ENCODE results near the gene SLC4A2. TPM values are rescaled to one million over a fixed set of nuclear protein-coding genes. Genes with fewer than 3 reads are reported as not detected.
A peak's percentile ranks its signal among the peaks of the same experiment; 100 is the strongest.
"Not testable (repeated sequence)": the region's sequence is repeated elsewhere in the genome, so short reads cannot be mapped to it uniquely, and the experiment has no call there.

SLC4A2 gene
- total RNA-seq, 1 donor = 61.5 TPM

- peaks cover 3% of the 10 kb centered on the region for H3K79me2 ChIP-seq (ENCODE audit: insufficient read depth, low read length)
These were observed 34.8 kb upstream of the SLC4A2 start, which contains the start of gene ATG9B for GRCh38 chr7:151024435-151025056. TSS of gene ATG9B (minus strand) at chr7:151024494. CDS start at chr7:151024423, 71 bp downstream.

GRCh38 chr7:151025924-151026671 lies 33.3 kb upstream of the SLC4A2 start:
- no peak overlapping the region for H3K27ac ChIP-seq (ENCODE audit: low read depth, low read length)
- peaks cover 22% of the 10 kb centered on the region for H3K27me3 ChIP-seq (ENCODE audit: insufficient read depth, low read length)
- DNase-seq (ENCODE audit: insufficient read length, low spot score, missing footprints) = no peak
- H2AFZ ChIP-seq (ENCODE audit: low read length) = no peak overlapping the region
- peaks cover 10% of the 10 kb centered on the region for H3K79me2 ChIP-seq (ENCODE audit: insufficient read depth, low read length)
- no peak overlapping the region for H3K4me3 ChIP-seq (ENCODE audit: insufficient read depth, low read length)
- H3K9me3 ChIP-seq (ENCODE audit: low read depth, low read length) = no peaks in the 10 kb centered on the region
- no peak overlapping the region for H3K4me2 ChIP-seq (ENCODE audit: insufficient read depth, low read length)
- H4K20me1 ChIP-seq (ENCODE audit: insufficient read depth, low read length) = no peaks in the 10 kb centered on the region
- peaks cover 8% of the 10 kb centered on the region for H3K4me1 ChIP-seq (ENCODE audit: insufficient read depth, low read length)
- TF ChIP-seq CTCF (IDR thresholded peaks at IDR 0.05; ENCODE audit: extremely low read depth, low read depth, low read length) = no peak
- H3K36me3 ChIP-seq (ENCODE audit: insufficient read depth, low read length) = no peaks in the 10 kb centered on the region

More at GRCh38 chr7:151024435-151025056, 34.8 kb upstream of the SLC4A2 start, which contains the start of gene ATG9B:
- no peak within 1 kb of the TSS for H3K4me3 ChIP-seq (ENCODE audit: insufficient read depth, low read length)
- no peak for DNase-seq (ENCODE audit: insufficient read length, low spot score, missing footprints)
- H3K4me2 ChIP-seq (ENCODE audit: insufficient read depth, low read length) = no peak within 1 kb of the TSS
- TF ChIP-seq CTCF (IDR thresholded peaks at IDR 0.05; ENCODE audit: extremely low read depth, low read depth, low read length) = no peak
- H3K36me3 ChIP-seq (ENCODE audit: insufficient read depth, low read length) = no peaks in the 10 kb centered on the region
- H3K4me1 ChIP-seq (ENCODE audit: insufficient read depth, low read length) = peaks cover 8% of the 10 kb centered on the region
- H4K20me1 ChIP-seq (ENCODE audit: insufficient read depth, low read length) = no peaks in the 10 kb centered on the region
- no peak within 1 kb of the TSS for H2AFZ ChIP-seq (ENCODE audit: low read length)
- no peaks in the 10 kb centered on the region for H3K9me3 ChIP-seq (ENCODE audit: low read depth, low read length)
- H3K27ac ChIP-seq (ENCODE audit: low read depth, low read length) = no peak within 1 kb of the TSS
- H3K27me3 ChIP-seq (ENCODE audit: insufficient read depth, low read length) = peaks cover 36% of the 10 kb centered on the region

GRCh38 chr7:151026771-151027727 lies 32.3 kb upstream of the SLC4A2 start:
- peaks cover 12% of the 10 kb centered on the region for H3K79me2 ChIP-seq (ENCODE audit: insufficient read depth, low read length)
- H3K4me3 ChIP-seq (ENCODE audit: insufficient read depth, low read length) = peak overlapping the region; percentile 90
- not testable (repeated sequence) for DNase-seq (ENCODE audit: insufficient read length, low spot score, missing footprints); H3K9me3 ChIP-seq (ENCODE audit: low read depth, low read length); H3K27ac ChIP-seq (ENCODE audit: low read depth, low read length); H3K36me3 ChIP-seq (ENCODE audit: insufficient read depth, low read length); H4K20me1 ChIP-seq (ENCODE audit: insufficient read depth, low read length); H3K4me1 ChIP-seq (ENCODE audit: insufficient read depth, low read length)
- H3K27me3 ChIP-seq (ENCODE audit: insufficient read depth, low read length) = peaks cover 19% of the 10 kb centered on the region
- H2AFZ ChIP-seq (ENCODE audit: low read length) = peak overlapping the region; percentile 92
- peak overlapping the region; percentile 95 for H3K4me2 ChIP-seq (ENCODE audit: insufficient read depth, low read length)

- H3K27me3 ChIP-seq (ENCODE audit: insufficient read depth, low read length) = peaks cover 17% of the 10 kb centered on the region
- not testable (repeated sequence) for H3K36me3 ChIP-seq (ENCODE audit: insufficient read depth, low read length); H3K4me1 ChIP-seq (ENCODE audit: insufficient read depth, low read length); H4K20me1 ChIP-seq (ENCODE audit: insufficient read depth, low read length); H3K9me3 ChIP-seq (ENCODE audit: low read depth, low read length); DNase-seq (ENCODE audit: insufficient read length, low spot score, missing footprints)
- H3K4me3 ChIP-seq (ENCODE audit: insufficient read depth, low read length) = peak overlapping the region; percentile 90
- peak overlapping the region; percentile 92 for H2AFZ ChIP-seq (ENCODE audit: low read length)
- H3K79me2 ChIP-seq (ENCODE audit: insufficient read depth, low read length) = peaks cover 14% of the 10 kb centered on the region
- H3K27ac ChIP-seq (ENCODE audit: low read depth, low read length) = peak overlapping the region; percentile 46
- peak overlapping the region; percentile 95 for H3K4me2 ChIP-seq (ENCODE audit: insufficient read depth, low read length)
These were observed 31.7 kb upstream of the SLC4A2 start for GRCh38 chr7:151027728-151028130.

Data from osteoblast (primary cell).